T-helper 22 cell (primary cell): Measurements from ENCODE around the gene SLC66A2.

ENCODE experiments used
- DNase-seq: peaks from one replicate; pipeline ENCODE4 v3.0.0-alpha.2; 2020; ENCODE audit warnings: low read depth

The SLC66A2 gene

GRCh38 chr18:79950515-79951341, 725 bp downstream of the SLC66A2 start:
- DNase-seq, result no peak

GRCh38 chr18:79949697-79950487, 1.6 kb downstream of the SLC66A2 start:
- DNase-seq, result no peak

- DNase-seq, result no peak
These were observed 2.6 kb downstream of the SLC66A2 start for GRCh38 chr18:79948719-79949411.

DNA sequence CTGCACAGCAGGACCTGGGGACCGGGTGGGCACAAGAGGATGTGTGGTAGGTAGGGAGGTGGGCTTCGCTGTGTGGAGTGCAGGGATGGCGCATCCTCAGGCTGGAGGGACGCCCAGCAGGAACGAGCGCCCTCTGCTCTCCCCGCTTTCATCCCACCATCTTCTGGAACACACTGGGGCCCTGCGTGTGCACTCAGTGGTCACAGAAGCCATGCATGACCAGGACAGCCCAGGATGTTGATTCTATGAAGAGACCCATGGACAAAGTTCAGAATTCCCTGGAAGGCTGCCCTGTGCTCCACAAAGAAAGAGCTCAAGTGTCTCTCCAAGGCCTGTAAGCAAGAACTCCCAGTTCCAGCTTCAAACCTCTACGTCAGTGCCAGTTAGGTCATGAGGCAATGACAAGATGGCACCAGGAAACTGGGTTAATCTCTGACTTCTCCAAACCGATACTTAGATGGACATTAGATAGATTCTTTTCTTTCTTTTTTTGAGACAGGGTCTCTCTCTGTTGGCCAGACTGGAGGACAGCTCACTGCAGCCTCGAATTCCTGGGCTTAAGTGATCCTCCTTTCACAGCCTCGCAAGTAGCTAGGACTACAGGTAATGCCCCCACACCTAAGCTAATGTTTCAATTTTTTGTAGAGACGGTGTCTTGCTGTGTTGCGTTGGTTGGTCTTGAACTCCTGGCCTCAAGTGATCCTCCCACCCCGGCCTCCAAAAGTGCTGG, 3.4 kb downstream of the SLC66A2 start:
- DNase-seq, result no peak

GRCh38 chr18:79947054-79947755, 4.2 kb downstream of the SLC66A2 start:
- DNase-seq, result no peak

DNA sequence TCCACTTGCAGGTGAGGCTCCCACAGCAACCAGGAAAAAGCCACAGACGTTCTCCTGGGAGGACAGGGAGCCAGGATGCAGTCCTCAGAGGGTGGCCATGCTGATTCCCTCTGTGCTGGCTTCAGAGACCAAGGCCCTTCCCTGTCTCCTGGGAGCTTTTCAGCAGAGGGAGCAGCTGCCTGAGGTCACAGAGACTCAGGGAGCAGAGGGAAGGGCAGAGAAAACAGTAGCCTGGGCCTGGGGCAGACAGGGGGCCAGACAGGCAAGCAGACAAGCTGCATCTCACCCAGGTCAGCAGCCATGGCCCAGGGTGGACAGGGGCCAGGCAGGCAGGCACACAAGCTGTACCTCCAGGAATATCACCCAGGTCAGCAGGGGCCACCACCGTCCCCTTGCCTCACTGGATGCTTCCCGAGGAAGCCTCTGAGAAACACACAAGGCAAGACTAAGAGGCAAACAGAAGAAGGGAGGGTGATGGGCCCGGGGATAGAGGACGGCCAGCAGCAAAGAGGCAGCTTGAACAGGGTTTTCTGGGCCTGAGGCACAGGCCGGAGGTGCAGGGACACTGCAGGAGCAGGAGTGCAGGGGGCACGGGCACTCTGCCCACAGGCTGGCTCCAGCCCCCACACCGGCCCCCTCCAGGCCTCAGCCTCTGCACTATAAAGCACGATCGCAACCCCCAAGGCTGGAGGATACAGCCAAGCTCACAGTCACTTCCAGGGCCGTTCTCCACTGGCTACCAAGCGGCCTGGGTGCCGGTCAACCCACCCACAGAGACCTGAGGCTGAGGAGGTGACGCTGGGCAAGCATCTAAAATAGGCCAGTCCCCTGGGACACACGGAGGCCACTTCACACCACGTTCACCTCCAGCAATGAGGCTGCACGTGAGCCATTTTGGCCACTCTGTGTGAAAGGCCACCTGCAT, 6.1 kb downstream of the SLC66A2 start:
- DNase-seq, result no peak

GRCh38 chr18:79944746-79945117, 6.7 kb downstream of the SLC66A2 start:
- no peak for DNase-seq

GRCh38 chr18:79944126-79944731, 7.2 kb downstream of the SLC66A2 start:
- DNase-seq, result no peak

DNA sequence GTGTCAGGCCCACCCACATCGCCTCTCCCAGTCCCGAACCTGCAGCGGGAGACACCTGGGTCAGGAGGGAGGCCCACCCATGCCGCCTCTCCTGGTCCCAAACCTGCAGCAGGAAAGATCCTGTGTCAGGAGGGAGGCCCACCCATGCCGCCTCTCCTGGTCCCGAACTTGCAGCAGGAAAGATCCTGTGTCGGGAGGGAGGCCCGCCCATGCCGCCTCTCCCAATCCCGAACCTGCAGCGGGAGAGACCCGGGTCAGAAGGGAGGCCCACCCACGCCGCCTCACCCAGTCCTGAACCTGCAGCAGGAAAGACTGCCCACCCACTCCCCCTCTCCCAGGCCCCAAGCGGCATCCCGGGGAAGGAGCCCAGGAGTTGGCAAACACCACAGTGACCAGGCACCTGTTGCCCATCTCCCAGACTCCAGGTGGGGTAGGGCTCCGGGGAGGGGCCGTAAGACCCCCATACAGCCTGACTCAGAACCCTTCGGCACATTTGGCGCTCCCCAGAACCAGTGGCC, 7.8 kb downstream of the SLC66A2 start:
- DNase-seq, result no peak

DNA sequence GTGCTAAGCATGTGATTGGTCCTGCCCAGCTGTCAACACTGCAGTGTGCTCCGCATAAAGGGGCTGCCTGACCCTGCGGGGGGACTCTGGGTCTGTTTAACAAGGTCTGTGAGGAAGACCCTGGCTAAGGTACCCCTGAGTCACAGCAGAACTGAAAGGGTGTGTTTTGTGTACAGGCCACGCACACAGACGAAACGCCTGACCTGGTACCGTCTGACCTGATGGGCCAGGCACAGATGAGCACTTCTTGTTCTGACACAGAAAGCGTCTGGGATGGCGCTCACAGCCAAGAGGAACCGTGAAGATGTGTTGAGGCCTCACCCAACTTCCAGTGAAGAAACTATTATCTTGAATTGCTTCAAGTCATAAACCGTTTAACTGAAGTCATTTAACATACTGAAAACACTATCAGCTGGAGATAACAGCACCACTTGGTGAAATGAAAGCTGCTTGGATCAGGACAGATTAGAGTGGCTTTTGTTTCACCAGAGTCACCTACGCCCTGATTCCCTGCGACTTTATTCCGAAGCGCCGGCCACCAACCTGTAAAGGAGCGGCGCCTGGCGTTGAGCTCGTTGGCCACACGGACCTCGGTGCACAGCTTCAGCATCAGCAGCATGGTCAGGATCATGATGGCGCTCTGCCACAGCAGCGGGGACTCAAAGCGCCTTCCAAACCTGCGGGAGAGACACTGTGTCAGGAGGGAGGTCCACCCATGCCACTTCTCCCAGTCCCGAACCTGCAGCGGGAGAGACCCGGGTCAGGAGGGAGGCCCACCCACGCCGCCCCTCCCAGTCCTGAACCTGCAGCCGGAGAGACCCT, 8.5 kb downstream of the SLC66A2 start:
- DNase-seq, result no peak

- no peak for DNase-seq
These were observed 9.2 kb downstream of the SLC66A2 start for GRCh38 chr18:79942211-79942610.

DNA sequence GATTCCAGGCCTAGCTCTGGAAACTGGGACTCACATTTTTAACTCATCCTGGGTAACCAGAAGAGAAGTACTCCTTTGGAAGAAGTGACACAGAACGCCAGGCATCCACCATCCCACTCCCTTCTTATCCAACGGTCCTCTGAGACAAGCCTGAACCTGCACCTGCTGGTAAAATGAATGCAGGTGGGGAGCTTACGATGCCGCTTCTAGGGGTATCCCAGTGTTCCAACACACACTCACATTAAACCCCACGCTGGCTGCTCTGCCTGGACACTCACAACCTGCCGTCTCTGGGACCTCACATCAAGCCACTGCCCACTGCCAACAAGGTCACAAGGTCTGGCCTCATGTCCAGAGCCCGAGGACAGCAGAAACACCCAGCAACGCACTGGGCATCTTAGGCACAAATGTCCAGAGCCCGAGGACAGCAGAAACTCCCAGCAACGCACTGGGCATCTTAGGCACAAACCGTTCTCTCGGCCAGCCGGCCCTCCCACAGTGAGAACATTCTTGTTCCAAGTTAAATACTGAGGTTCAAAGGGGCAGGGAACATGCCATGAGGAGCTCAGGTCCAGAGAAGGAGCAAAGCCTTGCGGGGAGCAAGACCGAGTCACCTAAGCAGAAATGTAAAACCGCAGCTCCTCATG, 9.9 kb downstream of the SLC66A2 start:
- DNase-seq, result no peak

GRCh38 chr18:79940814-79941472, 10.5 kb downstream of the SLC66A2 start:
- no peak for DNase-seq

GRCh38 chr18:79940126-79940813, 11.2 kb downstream of the SLC66A2 start:
- DNase-seq, result no peak

GRCh38 chr18:79939096-79939495, 12.4 kb downstream of the SLC66A2 start:
- DNase-seq, result no peak

DNA sequence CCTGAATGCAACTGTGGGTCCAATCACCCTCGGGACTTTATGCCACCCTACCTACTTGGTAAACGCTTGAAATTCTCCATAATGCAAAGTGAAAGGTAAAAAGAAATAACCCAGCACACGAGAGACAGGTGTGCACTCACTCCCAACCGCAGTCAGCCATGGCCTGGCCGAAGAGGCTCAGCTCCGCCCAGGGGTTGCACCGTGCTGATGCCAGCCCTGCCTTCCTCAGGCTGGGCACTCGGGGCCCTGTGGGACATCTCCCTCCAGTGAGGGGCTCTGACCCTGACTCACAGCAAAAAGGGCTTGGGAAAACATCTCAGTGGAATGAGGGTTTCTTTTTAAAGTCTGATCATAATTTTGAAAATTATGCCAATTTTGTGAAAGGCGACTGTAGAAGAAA, 13.3 kb downstream of the SLC66A2 start:
- no peak for DNase-seq
